Panc1 (cell line): ENCODE results near the gene TMEM120B.

Experiments
- CTCF ChIP-seq: fragments of 450-650 bp; IDR thresholded peaks from 2 replicates; pipeline ENCODE4 v1.5.1; 2017; ENCODE audit warnings: mild to moderate bottlenecking
- POLR2AphosphoS5 ChIP-seq: IDR thresholded peaks from 2 replicates; pipeline ENCODE4 v1.6.1; 2012; ENCODE audit warnings: mild to moderate bottlenecking, low read depth, low read length, moderate library complexity
- SIN3A ChIP-seq: IDR thresholded peaks from 2 replicates; pipeline ENCODE4 v1.6.1; 2012; ENCODE audit warnings: low read depth, mild to moderate bottlenecking, low read length, moderate library complexity, borderline replicate concordance; ENCODE audit not compliant: insufficient read depth
- TCF7L2 ChIP-seq: IDR thresholded peaks from 2 replicates; pipeline ENCODE4 v1.6.1; 2011; ENCODE audit warnings: mild to moderate bottlenecking, low read depth, low read length, inconsistent platforms
- TF ChIP-seq, protein P1 (sequence below), 2 experiments: IDR thresholded peaks; 2 replicates each; pipeline ENCODE4 v1.6.1; 2011 to 2012; ENCODE audit warnings: low read depth in 2 of 2, control low read depth in 1 of 2, low read length in 1 of 2, mild to moderate bottlenecking in 1 of 2, moderate library complexity in 1 of 2; ENCODE audit not compliant: insufficient read depth in 1 of 2

DNA sequence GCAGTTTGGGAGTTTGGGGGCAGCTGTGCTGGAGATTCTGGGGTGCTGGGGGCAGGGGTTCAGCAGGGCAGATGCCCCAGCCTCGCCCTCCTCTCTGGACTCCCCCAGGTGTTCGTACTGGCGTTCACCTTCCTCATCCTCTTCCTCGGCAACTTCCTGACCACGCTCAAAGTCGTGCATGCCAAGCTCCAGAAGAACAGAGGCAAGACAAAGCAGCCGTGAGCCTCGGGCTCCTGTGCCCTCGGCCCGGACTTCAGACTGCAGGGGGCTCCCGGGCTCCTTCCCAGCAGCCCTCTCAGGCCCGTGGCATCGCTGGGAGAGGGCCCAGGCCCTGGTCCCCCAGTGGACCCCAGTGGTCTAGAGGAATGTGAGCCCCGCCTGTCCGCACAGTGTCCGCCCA is 62.9 kb downstream of the TMEM120B start:
- TF ChIP-seq CTCF, result no peak
- no peak for TF ChIP-seq POLR2AphosphoS5
- TF ChIP-seq, protein P1, sequence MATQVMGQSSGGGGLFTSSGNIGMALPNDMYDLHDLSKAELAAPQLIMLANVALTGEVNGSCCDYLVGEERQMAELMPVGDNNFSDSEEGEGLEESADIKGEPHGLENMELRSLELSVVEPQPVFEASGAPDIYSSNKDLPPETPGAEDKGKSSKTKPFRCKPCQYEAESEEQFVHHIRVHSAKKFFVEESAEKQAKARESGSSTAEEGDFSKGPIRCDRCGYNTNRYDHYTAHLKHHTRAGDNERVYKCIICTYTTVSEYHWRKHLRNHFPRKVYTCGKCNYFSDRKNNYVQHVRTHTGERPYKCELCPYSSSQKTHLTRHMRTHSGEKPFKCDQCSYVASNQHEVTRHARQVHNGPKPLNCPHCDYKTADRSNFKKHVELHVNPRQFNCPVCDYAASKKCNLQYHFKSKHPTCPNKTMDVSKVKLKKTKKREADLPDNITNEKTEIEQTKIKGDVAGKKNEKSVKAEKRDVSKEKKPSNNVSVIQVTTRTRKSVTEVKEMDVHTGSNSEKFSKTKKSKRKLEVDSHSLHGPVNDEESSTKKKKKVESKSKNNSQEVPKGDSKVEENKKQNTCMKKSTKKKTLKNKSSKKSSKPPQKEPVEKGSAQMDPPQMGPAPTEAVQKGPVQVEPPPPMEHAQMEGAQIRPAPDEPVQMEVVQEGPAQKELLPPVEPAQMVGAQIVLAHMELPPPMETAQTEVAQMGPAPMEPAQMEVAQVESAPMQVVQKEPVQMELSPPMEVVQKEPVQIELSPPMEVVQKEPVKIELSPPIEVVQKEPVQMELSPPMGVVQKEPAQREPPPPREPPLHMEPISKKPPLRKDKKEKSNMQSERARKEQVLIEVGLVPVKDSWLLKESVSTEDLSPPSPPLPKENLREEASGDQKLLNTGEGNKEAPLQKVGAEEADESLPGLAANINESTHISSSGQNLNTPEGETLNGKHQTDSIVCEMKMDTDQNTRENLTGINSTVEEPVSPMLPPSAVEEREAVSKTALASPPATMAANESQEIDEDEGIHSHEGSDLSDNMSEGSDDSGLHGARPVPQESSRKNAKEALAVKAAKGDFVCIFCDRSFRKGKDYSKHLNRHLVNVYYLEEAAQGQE (IDR thresholded peaks at IDR 0.05; ENCODE audit: insufficient read depth in 1 of 2, low read depth in 2 of 2, low read length in 1 of 2), result no peak
- TF ChIP-seq SIN3A, result no peak
- TF ChIP-seq TCF7L2, result no peak
